GM18511 (cell line): ENCODE data around the gene NRAS.

Source experiments
- ATAC-seq: cut with Tn5 transposase; IDR thresholded peaks from one replicate; pipeline ENCODE4 v1.9.1; 2021; ENCODE audit warnings: mild to moderate bottlenecking, moderate library complexity; ENCODE audit not compliant: unreplicated experiment

Gene NRAS

DNA sequence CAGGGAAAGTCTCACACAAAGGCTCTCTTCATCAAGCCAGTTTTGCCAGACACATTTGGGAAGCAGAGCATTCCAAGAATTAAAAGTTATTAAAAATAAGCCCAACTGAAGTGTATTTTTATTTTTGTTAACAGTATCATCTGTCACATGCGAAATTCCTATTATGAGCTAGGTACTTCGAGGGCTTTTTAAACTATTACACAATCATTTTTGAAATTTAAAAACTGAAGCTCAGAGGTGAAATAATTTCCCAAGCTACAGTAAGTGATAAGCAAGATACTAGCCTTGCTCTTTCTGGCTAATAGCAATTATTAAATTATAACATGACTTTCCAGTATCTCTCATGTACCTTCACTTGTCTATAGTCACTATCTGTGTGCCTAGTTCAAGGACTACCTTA lies 12.0 kb upstream of the NRAS start:
- no peak for ATAC-seq

DNA sequence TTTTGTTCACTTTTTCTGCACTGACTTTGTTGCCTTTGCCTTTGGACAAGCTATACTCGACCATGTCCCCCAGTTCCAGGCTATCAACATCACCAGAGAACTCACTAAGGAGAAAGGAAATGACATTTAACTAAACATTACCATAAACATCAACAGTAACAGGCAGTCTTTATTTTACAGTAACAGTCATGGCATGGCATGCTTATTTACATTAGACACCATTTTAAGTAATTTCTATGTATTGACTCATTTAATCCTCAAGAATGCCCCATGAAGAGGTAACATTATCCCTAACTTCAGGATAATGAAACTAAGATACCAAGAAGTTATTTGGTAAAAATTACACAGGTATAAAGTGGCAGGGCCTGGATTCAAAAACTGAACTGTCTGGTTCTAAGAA lies 8.7 kb upstream of the NRAS start:
- ATAC-seq, result no peak

DNA sequence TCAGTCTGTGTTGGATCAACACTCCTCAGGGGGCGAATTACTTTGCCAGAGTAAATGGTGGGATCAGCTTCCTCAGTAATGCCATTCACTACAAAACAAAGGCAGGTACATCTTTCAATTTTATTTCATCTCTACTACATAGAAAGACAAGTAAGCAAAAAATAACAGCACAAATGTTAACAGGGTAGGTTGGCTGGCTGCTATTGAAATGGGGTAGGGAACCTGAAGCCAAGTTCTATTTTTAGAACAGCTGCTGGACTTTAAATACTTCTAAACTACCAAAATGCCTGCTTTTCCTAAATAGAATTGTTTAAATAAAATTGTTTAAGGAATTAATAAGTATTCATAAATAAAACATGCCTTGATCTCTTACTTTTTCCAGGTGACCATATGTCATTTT lies 7.3 kb upstream of the NRAS start:
- ATAC-seq, result no peak

DNA sequence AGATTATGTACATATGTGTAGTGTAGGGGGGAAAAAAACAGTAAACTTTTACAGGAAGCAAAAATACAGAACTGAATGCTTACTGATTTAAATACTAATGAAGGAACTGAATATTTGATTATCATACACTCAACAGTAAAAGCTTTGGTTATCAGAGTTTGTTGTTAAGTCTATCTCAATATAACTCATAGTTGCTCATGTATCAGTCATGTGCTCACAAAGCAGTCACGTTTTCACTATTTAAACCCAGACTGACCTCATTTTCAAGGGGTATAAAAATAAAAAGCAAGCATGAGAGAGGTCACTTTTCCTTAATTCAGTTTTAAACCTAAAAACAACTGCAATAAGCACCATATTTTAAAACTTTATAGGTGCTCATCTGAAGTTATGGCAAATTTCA lies 6.9 kb upstream of the NRAS start:
- no peak for ATAC-seq

DNA sequence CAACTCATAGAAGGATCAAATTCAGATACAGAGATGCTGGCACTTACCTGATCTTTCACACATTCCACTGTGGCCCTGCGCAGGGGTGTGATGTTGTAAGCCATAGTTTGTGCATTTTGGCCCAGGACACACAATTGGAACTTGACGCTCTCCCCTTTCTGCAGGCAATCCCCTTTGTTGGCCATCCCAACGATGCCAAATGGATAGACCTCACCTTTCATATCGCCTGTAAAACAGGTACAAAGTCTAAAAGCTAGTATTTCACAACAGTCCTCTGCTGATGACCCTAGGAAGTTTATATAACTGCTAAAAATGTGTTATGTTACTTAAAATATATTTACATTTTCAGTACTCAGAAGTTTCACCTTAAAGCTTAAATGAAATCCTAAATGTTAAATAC lies 3.9 kb upstream of the NRAS start:
- no peak for ATAC-seq

DNA sequence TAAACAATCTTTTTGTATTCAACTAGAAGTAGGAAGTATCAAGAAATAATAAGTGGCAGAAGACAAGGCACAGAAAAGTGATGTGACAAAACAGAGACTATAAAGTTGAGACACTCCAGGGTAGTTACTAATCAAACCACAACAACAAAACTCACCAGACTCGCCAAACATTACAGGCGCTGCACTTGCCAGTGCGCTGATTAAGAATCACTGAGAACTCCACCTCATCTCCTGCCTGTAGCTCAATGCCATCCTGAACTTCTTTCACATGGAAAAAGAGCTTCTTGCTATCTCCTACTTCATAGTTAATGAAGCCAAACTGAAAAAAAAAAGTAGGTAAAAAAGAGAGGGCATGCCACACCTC lies 2.8 kb upstream of the NRAS start:
- ATAC-seq, result no peak

DNA sequence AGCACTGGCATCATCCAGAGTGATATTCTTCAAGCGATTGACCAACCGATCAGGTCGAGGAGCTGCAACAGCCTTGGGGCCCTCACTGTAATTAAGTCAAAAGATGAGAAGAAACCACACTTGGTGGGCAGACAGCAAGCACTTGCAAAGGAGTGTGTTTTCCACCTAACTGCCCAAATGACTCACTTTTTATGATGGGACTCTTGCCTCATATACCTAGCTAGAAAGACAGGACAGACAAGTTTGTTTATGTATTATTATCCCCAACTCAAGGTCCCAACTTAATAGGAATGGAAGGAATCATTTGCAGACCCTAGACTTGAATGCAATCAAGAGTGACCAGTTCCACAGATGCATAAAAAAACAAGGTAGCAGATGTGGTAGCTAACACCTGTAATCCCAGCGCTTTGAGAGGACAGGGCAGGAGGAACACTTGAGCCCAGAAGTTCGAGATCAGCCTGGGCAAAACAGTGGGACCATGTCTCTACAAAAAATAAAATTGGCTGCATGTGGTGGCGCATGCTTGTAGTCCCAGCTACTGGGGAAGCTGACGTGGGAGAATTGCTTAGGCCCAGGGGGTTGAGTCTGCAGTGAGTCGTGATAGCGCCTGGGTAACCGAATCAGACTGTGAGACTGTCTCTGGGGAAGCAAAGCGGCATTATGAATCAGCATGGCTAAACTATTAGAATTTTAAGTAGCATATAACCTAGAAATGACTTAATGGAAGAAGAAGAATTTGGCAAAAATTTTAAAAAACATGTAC lies 2.3 kb upstream of the NRAS start:
- no peak for ATAC-seq

DNA sequence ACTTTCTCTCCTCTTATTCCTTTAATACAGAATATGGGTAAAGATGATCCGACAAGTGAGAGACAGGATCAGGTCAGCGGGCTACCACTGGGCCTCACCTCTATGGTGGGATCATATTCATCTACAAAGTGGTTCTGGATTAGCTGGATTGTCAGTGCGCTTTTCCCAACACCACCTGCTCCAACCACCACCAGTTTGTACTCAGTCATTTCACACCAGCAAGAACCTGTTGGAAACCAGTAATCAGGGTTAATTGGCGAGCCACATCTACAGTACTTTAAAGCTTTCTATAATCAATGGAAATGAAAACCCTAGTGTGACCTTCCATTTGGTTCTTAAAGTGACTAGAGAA lies 643 bp downstream of the NRAS start:
- ATAC-seq, result no peak

DNA sequence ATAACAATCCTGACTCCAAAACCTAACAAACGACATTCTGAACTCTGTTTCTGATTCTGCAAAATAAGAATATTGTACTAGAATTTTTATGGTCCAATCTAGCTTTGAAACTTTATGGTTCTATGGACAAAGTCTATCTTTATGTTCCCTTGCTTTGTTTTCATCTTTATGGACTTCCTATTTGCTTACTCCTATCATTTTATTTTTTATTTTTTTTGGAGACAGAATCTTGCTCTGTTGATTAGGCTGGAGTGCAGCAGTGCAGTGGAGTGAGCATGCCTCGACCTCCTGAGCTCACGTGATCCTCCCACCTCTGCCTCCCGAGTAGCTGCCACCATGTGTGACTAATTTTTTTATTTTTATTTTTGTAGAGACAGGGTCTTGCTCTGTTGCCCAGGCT lies 3.6 kb downstream of the NRAS start:
- no peak for ATAC-seq

DNA sequence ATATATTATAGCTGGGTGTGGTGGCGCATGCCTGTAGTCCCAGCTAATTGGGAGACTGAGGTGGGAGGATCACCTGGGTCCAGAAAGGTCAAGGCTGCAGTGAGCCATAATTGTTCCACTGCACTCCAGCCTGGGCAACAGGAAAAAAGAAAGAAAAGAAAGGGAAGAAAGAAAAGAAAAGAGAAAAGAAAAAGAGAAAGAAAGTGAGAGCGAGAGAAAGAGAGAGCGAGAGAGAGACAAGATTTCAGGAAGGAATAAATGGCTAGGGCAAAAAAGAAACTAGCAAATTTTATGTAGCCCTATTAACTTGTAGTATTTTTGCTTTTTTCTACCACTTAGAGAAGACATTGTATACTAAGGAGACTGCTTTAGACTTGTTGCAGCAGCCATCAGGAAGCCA lies 6.2 kb downstream of the NRAS start:
- ATAC-seq, result no peak

DNA sequence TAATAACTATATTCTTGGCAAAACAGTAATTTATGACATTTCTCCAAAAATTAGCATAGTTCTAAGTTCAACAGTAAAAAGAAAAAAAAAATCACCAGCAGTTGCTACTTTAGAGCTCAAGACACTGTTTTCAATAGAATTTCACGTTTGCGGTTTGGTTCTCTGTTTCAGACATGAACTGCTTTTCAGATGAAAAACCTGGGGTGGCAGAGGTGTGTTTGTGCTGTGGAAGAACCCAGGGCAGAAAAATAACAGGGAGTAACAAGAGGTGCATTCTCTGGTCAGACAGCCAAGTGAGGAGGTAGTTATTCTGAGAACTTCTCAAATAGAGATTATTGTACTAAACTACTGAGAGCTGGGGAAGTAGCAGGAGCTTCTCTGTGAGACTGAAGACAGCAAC lies 9.0 kb downstream of the NRAS start:
- no peak for ATAC-seq

DNA sequence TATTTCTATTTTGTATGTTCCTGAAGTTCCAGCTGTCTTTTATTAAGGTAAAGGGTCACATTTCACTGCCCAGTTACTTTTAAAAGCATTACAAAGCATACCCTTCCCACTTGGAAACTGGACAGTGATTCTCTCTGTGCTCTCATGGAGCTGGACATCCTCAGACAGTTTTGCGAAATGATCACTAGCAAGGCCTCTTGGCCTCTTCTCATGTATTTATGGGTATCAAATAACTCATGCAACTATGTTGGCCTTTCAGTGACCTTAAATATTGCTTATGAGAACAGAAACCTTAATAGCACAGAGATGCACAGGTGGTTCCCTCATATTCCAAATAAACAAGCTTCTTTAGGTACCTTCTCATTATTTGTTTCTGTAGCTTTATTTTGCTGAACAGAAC lies 13.3 kb downstream of the NRAS start:
- peak; percentile 68 for ATAC-seq

DNA sequence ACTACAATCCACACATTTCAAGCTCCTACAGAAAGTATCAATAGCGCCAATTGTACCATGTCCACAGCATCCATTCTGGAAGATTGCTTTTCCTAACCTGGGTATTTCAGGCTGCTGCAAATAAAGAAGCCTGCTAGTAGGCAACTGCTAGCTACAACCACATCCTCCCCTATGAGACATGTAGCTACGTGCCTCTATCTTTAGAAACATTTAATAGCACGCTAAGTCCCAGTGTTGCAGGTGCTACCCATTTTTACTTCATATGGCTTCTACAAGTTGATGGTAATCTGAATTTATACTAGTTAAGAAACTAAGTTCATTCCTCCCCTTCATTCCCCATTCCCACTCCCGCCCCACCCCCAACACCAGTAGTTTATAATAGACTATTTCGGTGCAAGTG lies 13.8 kb downstream of the NRAS start:
- ATAC-seq, result peak; percentile 75

DNA sequence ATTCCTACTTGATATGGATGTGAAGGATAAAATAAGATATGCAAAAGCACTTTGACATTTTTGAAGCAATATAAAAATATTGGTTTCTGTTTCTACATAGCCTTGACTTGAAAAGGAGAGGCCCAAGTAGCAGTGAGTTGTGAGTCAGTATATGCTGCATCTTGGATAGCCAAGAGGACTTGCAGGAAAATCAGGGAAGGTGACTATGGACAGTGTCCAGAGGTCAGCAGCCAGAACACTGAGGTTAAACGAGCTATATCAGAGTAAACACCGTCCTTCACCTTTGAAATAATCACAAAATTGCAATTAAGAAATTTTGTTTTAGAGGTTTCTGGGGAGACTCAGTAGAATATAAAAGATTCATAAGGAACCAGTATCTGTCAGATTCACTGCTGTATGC lies 14.6 kb downstream of the NRAS start:
- no peak for ATAC-seq

DNA sequence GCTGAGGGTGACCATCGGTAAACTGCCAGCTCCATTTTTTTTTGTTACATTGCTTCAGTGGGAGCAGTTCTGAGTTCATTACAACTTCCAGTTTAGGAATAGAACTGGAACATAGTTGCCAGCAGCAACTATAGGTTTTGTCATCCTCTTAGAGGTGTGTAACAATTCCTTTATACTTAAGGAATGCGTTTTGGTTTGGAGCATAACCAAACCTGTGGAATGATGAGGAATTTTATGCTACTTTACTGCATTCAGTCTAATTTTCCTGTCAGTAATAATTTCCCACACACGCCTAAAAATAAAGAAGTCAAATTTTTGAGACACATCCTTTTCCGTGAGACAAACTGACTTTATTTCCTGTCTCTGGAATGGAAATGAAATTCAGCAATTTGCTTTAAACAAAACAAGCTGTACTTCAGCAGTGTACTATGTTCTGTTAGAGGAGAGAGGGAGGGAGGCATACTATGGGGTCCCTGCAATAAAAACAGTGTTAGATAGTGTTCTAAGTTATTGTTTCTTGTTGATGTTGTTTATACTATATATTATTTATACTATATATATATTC lies 16.5 kb downstream of the NRAS start:
- ATAC-seq, result no peak

DNA sequence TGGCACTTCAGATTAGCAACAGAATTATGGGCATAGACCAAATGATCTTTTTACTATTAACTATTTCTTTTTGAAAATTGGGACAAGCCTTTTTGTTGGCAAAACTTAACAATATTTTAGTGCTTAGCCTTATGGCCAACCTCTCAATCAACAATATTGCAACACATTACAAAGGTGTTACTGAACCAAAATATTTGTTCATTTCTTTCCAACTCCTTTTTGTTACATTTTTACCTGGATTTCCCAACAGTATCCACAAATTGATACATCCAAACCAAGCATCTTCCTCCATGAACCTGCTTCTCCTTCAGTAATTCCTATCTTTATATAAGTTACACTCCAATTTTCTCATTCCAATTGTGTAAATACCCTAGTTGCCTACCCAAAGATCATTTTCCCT lies 19.8 kb downstream of the NRAS start:
- ATAC-seq, result no peak

DNA sequence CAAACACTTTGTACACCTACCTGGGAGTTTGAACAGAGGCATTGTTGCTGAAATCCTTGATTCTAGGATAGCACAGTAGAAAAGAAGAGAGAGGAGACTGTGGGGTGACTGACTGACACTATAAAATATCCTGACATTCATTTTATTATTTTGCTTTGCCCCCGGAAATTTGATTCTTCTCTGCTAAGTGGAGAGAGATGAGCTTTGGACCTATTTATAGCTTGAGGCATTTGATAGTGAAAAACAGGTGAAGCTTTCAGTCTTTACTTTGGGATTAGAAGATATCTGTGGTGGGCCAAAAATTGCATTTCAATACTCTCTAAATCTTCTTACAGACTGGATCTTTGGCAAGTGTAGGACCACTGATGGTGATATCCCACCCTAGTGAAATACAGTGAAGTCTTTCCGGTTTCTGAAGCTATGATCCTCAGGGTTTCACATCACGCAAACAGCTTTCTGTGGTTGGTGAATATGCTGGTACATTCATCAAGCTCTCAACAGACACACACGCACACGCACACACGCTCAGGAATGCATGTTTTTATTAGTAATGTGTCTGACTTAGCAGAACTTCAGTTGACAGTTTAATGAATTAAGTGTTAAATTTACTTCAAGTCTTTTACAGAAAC lies 21.0 kb downstream of the NRAS start, which contains the start of gene AMPD1:
TSS of gene AMPD1 (minus strand) at position 117 of the 629 bp plus-strand sequence. CDS start at position 42, 75 bp downstream.
- ATAC-seq, result no peak

DNA sequence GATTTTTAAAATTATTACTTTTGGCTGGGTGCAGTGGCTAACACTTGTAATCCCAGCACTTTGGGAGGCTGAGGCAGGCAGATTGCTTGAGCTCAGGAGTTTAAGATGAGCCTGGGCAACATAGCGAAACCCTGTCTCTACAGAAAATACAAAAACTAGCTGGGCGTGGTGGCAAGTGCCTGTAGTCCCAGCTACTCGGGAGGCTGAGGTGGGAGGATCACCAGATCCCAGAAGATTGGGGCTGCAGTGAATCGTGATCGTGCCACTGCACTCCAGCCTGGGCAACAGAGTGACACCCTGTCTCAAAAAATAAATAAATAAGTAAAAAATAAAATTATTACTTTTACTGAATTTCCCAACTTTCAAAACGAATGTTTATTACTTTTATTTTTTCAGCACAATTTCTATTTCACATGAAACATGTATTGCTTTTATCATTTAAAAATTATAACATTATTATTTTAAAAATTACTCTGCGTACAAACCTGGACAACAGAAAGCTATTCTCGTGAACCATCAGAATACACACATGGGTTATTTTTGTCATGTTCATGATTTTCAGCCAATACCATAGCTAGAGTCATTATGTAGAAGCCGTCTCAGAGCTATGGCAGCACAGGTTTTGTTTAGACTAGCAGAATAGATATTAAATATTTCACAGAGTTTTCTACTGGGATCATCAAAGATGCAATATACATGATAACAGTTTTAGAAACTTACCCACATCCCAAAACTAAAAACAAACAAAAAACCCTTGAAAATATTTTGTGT lies 21.8 kb downstream of the NRAS start:
- ATAC-seq, result no peak

DNA sequence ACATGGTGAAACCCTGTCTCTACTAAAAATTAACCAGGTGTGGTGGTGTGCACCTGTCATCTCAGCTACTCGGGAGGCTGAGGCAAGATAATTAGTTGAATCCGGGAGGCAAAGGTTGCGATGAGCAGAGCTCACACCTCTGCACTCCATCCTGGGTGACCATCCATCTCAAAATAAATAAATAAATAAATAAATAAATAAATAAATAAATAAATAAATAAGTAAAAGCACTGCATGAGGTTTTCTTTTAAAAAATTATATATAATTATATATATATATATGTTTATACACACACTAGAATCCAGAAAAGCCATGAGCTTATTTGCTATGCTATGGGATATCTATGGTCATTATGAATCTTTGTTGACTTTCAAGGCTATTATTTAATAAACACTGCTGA lies 23.6 kb downstream of the NRAS start:
- ATAC-seq, result no peak

DNA sequence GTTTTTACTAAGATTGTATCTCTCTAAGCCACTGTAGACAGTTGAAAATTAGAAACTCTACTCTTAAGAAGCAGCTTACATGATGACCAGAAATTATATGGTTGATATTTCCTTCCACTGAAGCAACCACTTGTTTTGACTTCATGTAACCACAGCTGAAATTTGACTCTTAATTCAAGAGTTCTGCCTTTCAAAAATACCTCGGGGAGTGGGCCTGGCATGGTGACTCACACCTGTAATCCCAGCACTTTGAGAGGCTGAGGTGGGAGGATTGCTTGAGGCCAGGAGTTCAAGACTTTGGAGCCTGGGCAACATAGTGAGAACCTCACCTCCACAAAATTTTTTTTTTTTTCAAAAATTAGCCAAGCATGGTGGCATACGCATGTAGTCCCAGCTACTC lies 25.5 kb downstream of the NRAS start:
- no peak for ATAC-seq

DNA sequence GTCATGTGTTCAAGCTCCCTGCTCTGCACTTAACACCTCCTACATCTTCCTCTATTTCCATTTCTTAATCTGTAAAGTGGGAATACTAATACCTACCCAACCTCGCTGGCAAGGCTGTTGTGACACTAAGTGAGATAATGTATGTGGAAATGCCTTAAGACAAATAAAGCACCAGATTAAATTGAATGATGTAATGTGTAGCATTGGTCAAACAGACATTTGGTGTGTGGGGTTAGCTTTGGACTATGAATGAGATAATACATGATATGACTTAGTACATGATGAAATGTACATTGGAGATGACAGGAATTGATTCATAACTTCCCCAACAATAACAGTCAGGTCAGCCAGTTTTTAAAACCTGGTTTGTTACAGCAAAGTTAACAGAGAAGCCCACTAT lies 26.4 kb downstream of the NRAS start:
- ATAC-seq, result no peak

DNA sequence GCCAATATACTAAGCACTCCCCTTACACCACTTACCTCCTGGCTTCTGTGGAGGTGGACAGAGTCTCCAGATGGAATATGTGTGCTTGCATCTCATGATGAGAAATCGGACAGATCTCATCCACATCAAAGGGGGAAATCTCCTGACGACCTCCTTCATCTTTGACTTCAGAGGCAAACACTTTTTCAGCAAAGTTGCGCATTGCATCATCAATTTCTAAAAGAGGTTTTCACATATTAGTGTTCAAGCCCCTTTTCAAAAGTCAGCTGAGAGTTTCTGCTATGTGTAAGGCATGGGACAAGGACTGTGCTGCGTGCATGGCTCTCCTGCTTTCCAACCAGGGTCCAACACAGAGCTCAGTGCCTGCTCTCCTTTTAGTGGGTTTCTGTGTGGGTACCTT lies 28.0 kb downstream of the NRAS start:
- no peak for ATAC-seq
